Lower leg skin (tissue), 3 donors: Measurements from ENCODE around the gene S100A14.

ENCODE experiments used
- POLR2A ChIP-seq, 2 donors: fragments of 450-650 bp; IDR thresholded peaks; one replicate each; pipeline ENCODE4 v1.6.1; 2016 to 2017; ENCODE audit warnings: antibody characterized with exemption in 2 of 2, mild to moderate bottlenecking in 1 of 2, moderate library complexity in 1 of 2
- TF ChIP-seq, protein P1 (sequence below), 3 donors: fragments of 450-650 bp; IDR thresholded peaks; one replicate each; pipeline ENCODE4 v1.5.1; 2016; ENCODE audit warnings: antibody characterized with exemption in 3 of 3, mild to moderate bottlenecking in 3 of 3, moderate library complexity in 2 of 3

DNA sequence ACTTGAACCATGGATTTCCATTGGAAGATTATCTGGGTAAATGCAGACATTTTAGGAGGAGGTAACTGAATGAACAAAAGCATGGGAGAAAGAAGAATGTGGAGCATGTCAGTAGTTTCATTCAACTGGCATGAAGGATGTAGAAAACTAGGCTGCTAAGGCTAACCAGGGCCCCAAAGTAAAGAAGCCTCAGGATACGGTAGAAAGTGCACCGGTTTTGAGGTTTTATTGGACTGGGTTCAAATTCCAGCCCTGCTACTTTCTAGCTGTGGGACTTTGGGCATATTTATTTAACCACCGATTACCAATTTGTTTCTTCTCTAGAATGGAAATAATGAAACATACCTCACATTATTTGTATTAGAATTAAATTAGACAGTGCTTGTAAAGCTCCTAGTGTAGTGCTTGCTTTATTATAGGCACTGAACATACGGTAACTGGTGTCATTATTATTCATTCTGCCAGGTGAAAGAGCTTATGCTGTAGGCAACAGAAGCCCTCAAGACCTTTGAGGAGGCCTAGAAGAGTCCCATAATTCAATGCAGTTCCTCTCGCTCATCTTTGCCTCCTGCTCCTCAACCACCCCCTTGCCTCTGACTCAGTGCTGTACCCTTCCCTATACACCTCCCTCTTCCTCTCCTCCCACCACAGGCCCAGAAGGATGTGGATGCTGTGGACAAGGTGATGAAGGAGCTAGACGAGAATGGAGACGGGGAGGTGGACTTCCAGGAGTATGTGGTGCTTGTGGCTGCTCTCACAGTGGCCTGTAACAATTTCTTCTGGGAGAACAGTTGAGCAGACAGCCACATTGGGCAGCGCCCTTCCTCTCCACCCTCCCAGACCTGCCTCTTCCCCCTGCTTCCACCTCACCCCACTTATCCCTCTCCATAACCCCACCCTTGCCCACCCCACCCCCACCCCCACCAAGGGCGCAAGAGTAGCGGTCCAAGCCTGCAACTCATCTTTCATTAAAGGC is 15.2 kb upstream of the S100A14 start:
- TF ChIP-seq, protein P1, sequence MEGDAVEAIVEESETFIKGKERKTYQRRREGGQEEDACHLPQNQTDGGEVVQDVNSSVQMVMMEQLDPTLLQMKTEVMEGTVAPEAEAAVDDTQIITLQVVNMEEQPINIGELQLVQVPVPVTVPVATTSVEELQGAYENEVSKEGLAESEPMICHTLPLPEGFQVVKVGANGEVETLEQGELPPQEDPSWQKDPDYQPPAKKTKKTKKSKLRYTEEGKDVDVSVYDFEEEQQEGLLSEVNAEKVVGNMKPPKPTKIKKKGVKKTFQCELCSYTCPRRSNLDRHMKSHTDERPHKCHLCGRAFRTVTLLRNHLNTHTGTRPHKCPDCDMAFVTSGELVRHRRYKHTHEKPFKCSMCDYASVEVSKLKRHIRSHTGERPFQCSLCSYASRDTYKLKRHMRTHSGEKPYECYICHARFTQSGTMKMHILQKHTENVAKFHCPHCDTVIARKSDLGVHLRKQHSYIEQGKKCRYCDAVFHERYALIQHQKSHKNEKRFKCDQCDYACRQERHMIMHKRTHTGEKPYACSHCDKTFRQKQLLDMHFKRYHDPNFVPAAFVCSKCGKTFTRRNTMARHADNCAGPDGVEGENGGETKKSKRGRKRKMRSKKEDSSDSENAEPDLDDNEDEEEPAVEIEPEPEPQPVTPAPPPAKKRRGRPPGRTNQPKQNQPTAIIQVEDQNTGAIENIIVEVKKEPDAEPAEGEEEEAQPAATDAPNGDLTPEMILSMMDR (IDR thresholded peaks at IDR 0.05), result no peak
- no peak for TF ChIP-seq POLR2A (IDR thresholded peaks at IDR 0.05)
